A549 (cell line): ENCODE measurements around the gene RXFP3. TPM values are rescaled to one million over a fixed set of nuclear protein-coding genes. Genes with fewer than 3 reads are reported as not detected.

Experiments used
- ATAC-seq, 2 experiments: fragments of 200-7000 bp in 1 of 2; fragments of >200 bp in 1 of 2; cut with Nextera tagmentation in 1 of 2; cut with Tn5 transposase in 1 of 2; 3 replicates each; pipeline versions ENCODE4 v1.8.0 to v1.9.1; 2018 to 2020; ENCODE audit warnings: mild to moderate bottlenecking in 1 of 2, moderate library complexity in 1 of 2
- CTCF ChIA-PET: fragments of 300-600 bp; sonication (Branson Sonifier 250); formaldehyde crosslinking; extraction: SDS; loops from one replicate; lab custom pipeline; 2021; ENCODE audit warnings: antibody characterized with exemption, inconsistent platforms; lab: Yijun Ruan, JAX
- POLR2A ChIA-PET: fragments of 350-600 bp; formaldehyde crosslinking; extraction: SDS; loops from one replicate; lab custom pipeline; 2021; ENCODE audit warnings: antibody characterized with exemption, inconsistent platforms; lab: Yijun Ruan, JAX
- DNase-seq, 2 experiments: peaks; one replicate each; pipeline versions ENCODE4 v3.0.0 to v3.0.0-alpha.2; 2011 to 2016; ENCODE audit warnings: low read depth in 1 of 2, low spot score in 1 of 2
- FAIRE-seq: peaks from 2 replicates; lab custom pipeline; 2011; peaks lifted over from hg19 to GRCh38; lab: Jason Lieb, UNC
- H3K27ac ChIP-seq, 2 experiments: fragments of >200 bp; sonication (Bioruptor Twin); formaldehyde crosslinking; 3 replicates each; pipeline ENCODE4 v1.5.1; 2016 to 2017
- H3K4me1 ChIP-seq: fragments of >200 bp; sonication (Bioruptor Twin); formaldehyde crosslinking; 3 replicates; pipeline ENCODE4 v1.6.1; 2016
- H3K4me2 ChIP-seq: fragments of >200 bp; sonication (Bioruptor Twin); formaldehyde crosslinking; 3 replicates; pipeline ENCODE4 v1.6.1; 2016
- H3K4me3 ChIP-seq: fragments of >200 bp; sonication (Bioruptor Twin); formaldehyde crosslinking; 3 replicates; pipeline ENCODE4 v1.5.1; 2016
- H3K9me3 ChIP-seq: fragments of >200 bp; sonication (Bioruptor Twin); formaldehyde crosslinking; 3 replicates; pipeline ENCODE4 v1.6.1; 2016
- BHLHE40 ChIP-seq: IDR thresholded peaks from 2 replicates; pipeline ENCODE4 v1.6.1; 2012; ENCODE audit warnings: low read depth, low read length, inconsistent platforms
- CBX2 ChIP-seq: fragments of 200-600 bp; sonication (generic); IDR thresholded peaks from 2 replicates; pipeline ENCODE4 v1.6.1; 2016; ENCODE audit warnings: low read depth, mild to moderate bottlenecking, borderline replicate concordance
- CHD4 ChIP-seq: fragments of 200-600 bp; sonication (generic); IDR thresholded peaks from 2 replicates; pipeline ENCODE4 v1.6.1; 2016; ENCODE audit warnings: antibody characterized with exemption, mild to moderate bottlenecking, borderline replicate concordance
- EHMT2 ChIP-seq: fragments of 200-600 bp; sonication (generic); IDR thresholded peaks from 2 replicates; pipeline ENCODE4 v1.6.1; 2016; ENCODE audit warnings: antibody characterized with exemption, low read depth, mild to moderate bottlenecking, moderate library complexity
- HOXB13 ChIP-seq: fragments of 250-450 bp; sonication (Bioruptor Pico); IDR thresholded peaks from 2 replicates; pipeline ENCODE4 v1.5.0; 2020; ENCODE audit warnings: low read depth, mild to moderate bottlenecking, moderate library complexity
- JUN ChIP-seq, 2 experiments: fragments of >200 bp; sonication (Bioruptor Twin); formaldehyde crosslinking; IDR thresholded peaks; 2 replicates in 1 of 2; 3 replicates in 1 of 2; pipeline ENCODE4 v1.6.1; 2016 to 2017
- MAFK ChIP-seq: fragments of 450-650 bp; IDR thresholded peaks from 2 replicates; pipeline ENCODE4 v1.6.1; 2014; ENCODE audit not compliant: partially characterized antibody
- MYC ChIP-seq: IDR thresholded peaks from 2 replicates; pipeline ENCODE4 v1.6.1; 2012; ENCODE audit warnings: mild to moderate bottlenecking, inconsistent platforms, low read length, improper control_type of control experiment, borderline replicate concordance
- NFE2L2 ChIP-seq: fragments of 150-350 bp; conservative IDR thresholded peaks from 2 replicates; pipeline ENCODE4 v1.6.1; 2014; ENCODE audit warnings: low read length
- PHF8 ChIP-seq: fragments of 200-600 bp; sonication (generic); IDR thresholded peaks from 2 replicates; pipeline ENCODE4 v1.6.1; 2016; ENCODE audit warnings: low read depth, mild to moderate bottlenecking, antibody characterized with exemption, moderate library complexity, borderline replicate concordance
- RCOR1 ChIP-seq: fragments of 150-350 bp; IDR thresholded peaks from 2 replicates; pipeline ENCODE4 v1.6.1; 2014; ENCODE audit warnings: antibody characterized with exemption, low read length, low read depth
- ZC3H11A ChIP-seq: fragments of 450-650 bp; IDR thresholded peaks from 2 replicates; pipeline ENCODE4 v1.6.1; 2014; ENCODE audit warnings: antibody characterized with exemption, mild to moderate bottlenecking
- ZFP36 ChIP-seq: fragments of 450-650 bp; IDR thresholded peaks from 2 replicates; pipeline ENCODE4 v1.6.1; 2014; ENCODE audit warnings: borderline replicate concordance; ENCODE audit not compliant: partially characterized antibody
- ZNF302 ChIP-seq: fragments of 250-450 bp; sonication (Bioruptor Pico); IDR thresholded peaks from 2 replicates; pipeline ENCODE4 v1.9.0; 2021; ENCODE audit warnings: inconsistent platforms, mild to moderate bottlenecking, moderate library complexity
- WGBS: methylation state at CpG from one replicate; pipeline ENCODE4 v1.1.6; 2017; ENCODE audit errors: missing lambda C conversion rate; 5-methylcytosine and 5-hydroxymethylcytosine counted together
- polyA plus RNA-seq, 4 experiments: library from polyadenylated mRNA; depleted of rRNA in 3 of 4; stranded (reverse); fragments of >200 nt; fragmentation: RNase III in 1 of 4; extraction: RNeasy Plus Mini Kit Qiagen cat#74134 plus additional on column Dnase treatment in 1 of 4; gene quantifications; 2 replicates in 3 of 4; 3 replicates in 1 of 4; pipeline ENCODE4 v1.2.3, GENCODE V29; 2011 to 2017
- TF ChIP-seq, protein P1 (sequence below): fragments of 200-600 bp; sonication (generic); IDR thresholded peaks from 2 replicates; pipeline ENCODE4 v1.6.1; 2016; ENCODE audit warnings: antibody characterized with exemption, mild to moderate bottlenecking, moderate library complexity
- TF ChIP-seq, protein P2 (sequence below): fragments of 150-350 bp; IDR thresholded peaks from 2 replicates; pipeline ENCODE4 v1.6.1; 2014; ENCODE audit warnings: low read depth, mild to moderate bottlenecking, low read length
- TF ChIP-seq, protein P3 (sequence below): fragments of 250-450 bp; sonication (Bioruptor Pico); IDR thresholded peaks from 2 replicates; pipeline ENCODE4 v1.5.0; 2021; ENCODE audit warnings: mild to moderate bottlenecking, moderate library complexity, borderline replicate concordance
- TF ChIP-seq, protein P4 (sequence below): IDR thresholded peaks from 2 replicates; pipeline ENCODE4 v1.6.1; 2012
- TF ChIP-seq, protein P5 (sequence below): fragments of 450-650 bp; IDR thresholded peaks from 2 replicates; pipeline ENCODE4 v1.6.1; 2014; ENCODE audit warnings: antibody characterized with exemption

RXFP3 gene
- polyA plus RNA-seq, 2 of the 4 experiments (the other 2 are of a cell fraction), result not detected

DNA sequence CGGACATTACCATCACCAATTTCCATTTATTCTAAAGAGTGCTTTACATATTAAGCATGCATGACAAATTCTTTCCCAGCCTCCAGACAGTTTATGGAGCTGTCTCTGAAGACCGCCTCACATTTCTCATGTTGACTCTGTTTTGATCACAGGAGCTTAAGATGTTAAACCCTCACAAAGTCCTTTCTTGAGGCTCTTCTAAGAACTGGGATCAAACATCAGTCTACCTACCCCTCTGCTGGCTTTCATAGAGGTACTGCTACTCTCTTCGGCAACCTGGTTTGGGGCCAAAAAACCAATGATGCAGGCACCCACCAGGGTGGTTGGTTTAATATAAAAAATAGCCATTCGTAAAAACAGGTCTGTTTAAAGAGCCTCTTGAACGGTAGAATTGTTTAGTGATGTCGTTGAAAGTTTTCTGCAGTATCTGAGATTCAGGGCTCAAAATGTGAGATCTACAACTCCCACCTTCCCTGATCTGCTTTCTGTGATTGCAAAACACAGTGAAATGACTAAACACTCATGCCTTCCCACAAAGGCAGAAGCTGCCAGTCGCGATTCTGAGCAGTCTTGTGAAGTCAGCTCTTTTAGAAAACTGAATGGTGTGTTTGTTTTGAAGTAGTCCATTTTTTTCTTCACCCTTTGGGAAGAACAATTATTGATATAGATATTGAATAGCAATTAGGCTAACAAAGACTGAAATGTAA lies 3.5 kb downstream of the RXFP3 start:
- H3K4me3 ChIP-seq, result no peak overlapping the region
- WGBS, result 18% methylated on average over 8 of the region's 8 CpGs
- no peak overlapping the region for H3K4me2 ChIP-seq
- FAIRE-seq, result no peak
- no peaks in the 10 kb centered on the region for H3K4me1 ChIP-seq
- no peak for DNase-seq
- H3K27ac ChIP-seq, result no peak overlapping the region
- no peak for ATAC-seq
- H3K9me3 ChIP-seq, result no peaks in the 10 kb centered on the region
- ChIA-PET POLR2A (no interaction called here), CTCF (interaction anchor here (1.2 kb wide), 1 partner anchor 27 kb away, joined by 3 read pairs; no protein-coding TSS in a partner anchor)
- TF ChIP-seq, protein P1, sequence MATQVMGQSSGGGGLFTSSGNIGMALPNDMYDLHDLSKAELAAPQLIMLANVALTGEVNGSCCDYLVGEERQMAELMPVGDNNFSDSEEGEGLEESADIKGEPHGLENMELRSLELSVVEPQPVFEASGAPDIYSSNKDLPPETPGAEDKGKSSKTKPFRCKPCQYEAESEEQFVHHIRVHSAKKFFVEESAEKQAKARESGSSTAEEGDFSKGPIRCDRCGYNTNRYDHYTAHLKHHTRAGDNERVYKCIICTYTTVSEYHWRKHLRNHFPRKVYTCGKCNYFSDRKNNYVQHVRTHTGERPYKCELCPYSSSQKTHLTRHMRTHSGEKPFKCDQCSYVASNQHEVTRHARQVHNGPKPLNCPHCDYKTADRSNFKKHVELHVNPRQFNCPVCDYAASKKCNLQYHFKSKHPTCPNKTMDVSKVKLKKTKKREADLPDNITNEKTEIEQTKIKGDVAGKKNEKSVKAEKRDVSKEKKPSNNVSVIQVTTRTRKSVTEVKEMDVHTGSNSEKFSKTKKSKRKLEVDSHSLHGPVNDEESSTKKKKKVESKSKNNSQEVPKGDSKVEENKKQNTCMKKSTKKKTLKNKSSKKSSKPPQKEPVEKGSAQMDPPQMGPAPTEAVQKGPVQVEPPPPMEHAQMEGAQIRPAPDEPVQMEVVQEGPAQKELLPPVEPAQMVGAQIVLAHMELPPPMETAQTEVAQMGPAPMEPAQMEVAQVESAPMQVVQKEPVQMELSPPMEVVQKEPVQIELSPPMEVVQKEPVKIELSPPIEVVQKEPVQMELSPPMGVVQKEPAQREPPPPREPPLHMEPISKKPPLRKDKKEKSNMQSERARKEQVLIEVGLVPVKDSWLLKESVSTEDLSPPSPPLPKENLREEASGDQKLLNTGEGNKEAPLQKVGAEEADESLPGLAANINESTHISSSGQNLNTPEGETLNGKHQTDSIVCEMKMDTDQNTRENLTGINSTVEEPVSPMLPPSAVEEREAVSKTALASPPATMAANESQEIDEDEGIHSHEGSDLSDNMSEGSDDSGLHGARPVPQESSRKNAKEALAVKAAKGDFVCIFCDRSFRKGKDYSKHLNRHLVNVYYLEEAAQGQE, result no peak
- TF ChIP-seq PHF8, result no peak
- TF ChIP-seq RCOR1, result no peak
- TF ChIP-seq HOXB13 (CRISPR knock-in tag), result no peak
- TF ChIP-seq, protein P2, sequence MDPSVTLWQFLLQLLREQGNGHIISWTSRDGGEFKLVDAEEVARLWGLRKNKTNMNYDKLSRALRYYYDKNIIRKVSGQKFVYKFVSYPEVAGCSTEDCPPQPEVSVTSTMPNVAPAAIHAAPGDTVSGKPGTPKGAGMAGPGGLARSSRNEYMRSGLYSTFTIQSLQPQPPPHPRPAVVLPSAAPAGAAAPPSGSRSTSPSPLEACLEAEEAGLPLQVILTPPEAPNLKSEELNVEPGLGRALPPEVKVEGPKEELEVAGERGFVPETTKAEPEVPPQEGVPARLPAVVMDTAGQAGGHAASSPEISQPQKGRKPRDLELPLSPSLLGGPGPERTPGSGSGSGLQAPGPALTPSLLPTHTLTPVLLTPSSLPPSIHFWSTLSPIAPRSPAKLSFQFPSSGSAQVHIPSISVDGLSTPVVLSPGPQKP, result no peak
- no peak for TF ChIP-seq ZFP36
- no peak for TF ChIP-seq ZC3H11A
- no peak for TF ChIP-seq MAFK
- TF ChIP-seq, protein P3, sequence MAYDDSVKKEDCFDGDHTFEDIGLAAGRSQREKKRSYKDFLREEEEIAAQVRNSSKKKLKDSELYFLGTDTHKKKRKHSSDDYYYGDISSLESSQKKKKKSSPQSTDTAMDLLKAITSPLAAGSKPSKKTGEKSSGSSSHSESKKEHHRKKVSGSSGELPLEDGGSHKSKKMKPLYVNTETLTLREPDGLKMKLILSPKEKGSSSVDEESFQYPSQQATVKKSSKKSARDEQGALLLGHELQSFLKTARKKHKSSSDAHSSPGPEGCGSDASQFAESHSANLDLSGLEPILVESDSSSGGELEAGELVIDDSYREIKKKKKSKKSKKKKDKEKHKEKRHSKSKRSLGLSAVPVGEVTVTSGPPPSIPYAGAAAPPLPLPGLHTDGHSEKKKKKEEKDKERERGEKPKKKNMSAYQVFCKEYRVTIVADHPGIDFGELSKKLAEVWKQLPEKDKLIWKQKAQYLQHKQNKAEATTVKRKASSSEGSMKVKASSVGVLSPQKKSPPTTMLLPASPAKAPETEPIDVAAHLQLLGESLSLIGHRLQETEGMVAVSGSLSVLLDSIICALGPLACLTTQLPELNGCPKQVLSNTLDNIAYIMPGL (CRISPR knock-in tag), result no peak
- TF ChIP-seq EHMT2, result no peak
- TF ChIP-seq CHD4, result no peak
- no peak for TF ChIP-seq MYC
- no peak for TF ChIP-seq ZNF302
- TF ChIP-seq, protein P4, sequence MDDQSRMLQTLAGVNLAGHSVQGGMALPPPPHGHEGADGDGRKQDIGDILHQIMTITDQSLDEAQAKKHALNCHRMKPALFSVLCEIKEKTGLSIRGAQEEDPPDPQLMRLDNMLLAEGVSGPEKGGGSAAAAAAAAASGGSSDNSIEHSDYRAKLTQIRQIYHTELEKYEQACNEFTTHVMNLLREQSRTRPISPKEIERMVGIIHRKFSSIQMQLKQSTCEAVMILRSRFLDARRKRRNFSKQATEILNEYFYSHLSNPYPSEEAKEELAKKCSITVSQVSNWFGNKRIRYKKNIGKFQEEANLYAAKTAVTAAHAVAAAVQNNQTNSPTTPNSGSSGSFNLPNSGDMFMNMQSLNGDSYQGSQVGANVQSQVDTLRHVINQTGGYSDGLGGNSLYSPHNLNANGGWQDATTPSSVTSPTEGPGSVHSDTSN, result no peak
- TF ChIP-seq, protein P5, sequence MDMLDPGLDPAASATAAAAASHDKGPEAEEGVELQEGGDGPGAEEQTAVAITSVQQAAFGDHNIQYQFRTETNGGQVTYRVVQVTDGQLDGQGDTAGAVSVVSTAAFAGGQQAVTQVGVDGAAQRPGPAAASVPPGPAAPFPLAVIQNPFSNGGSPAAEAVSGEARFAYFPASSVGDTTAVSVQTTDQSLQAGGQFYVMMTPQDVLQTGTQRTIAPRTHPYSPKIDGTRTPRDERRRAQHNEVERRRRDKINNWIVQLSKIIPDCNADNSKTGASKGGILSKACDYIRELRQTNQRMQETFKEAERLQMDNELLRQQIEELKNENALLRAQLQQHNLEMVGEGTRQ, result no peak
- TF ChIP-seq NFE2L2, result no peak
- no peak for TF ChIP-seq BHLHE40
- no peak for TF ChIP-seq JUN (IDR thresholded peaks at IDR 0.05)
- no peak for TF ChIP-seq CBX2
